Pancreas (tissue), 10 donors: Measurements from ENCODE around the gene AGBL1. TPM values are rescaled to one million over a fixed set of nuclear protein-coding genes. Genes with fewer than 3 reads are reported as not detected.

Source experiments
- ATAC-seq, 4 donors: fragments of 200-7000 bp; cut with Tn5 transposase; one replicate each; pipeline versions ENCODE4 v1.8.0 to v1.9.1; 2020; ENCODE audit warnings: mild to moderate bottlenecking in 4 of 4, moderate library complexity in 4 of 4
- DNase-seq, 6 donors: peaks; one replicate each; pipeline ENCODE4 v3.0.0-alpha.2; 2020
- FAIRE-seq: peaks from 2 replicates; lab custom pipeline; 2012; peaks lifted over from hg19 to GRCh38; lab: Jason Lieb, UNC
- H3K27ac ChIP-seq, 4 donors: fragments of 200-600 bp; sonication (generic); 1 replicate in 3 of 4; 2 replicates in 1 of 4; pipeline versions ENCODE4 v1.5.0 to v1.8.0; 2020
- H3K27me3 ChIP-seq, 4 donors: fragments of 200-600 bp; one replicate each; pipeline ENCODE4 v1.8.0; 2021
- H3K36me3 ChIP-seq, 3 donors: fragments of 200-600 bp; sonication (generic) in 1 of 3; one replicate each; pipeline versions ENCODE4 v1.5.0 to v1.8.0; 2020 to 2021
- H3K4me1 ChIP-seq, 3 donors: fragments of 200-600 bp; one replicate each; pipeline ENCODE4 v1.8.0; 2021
- H3K4me3 ChIP-seq, 4 donors: fragments of 200-600 bp; sonication (generic) in 2 of 4; one replicate each; pipeline versions ENCODE4 v1.5.0 to v1.8.0; 2020 to 2021
- H3K9me3 ChIP-seq, 4 donors: fragments of 200-600 bp; one replicate each; pipeline ENCODE4 v1.8.0; 2021
- WGBS, 2 donors: extraction: QIAGEN DNeasy Blood & Tissue Kit; methylation state at CpG; one replicate each; pipeline ENCODE4 v1.1.7; 2013; 5-methylcytosine and 5-hydroxymethylcytosine counted together
- intact Hi-C, 3 donors: fragments of 100-400 bp; cut with DNase I; formaldehyde crosslinking; loops; one replicate each; pipeline versions ENCODE4 v1.11.1 to v1.14.2; 2022
- polyA plus RNA-seq, 2 donors: library from polyadenylated mRNA; stranded (reverse); fragments of 200-250 nt; gene quantifications; one replicate each; pipeline ENCODE4 v1.2.3, GENCODE V29; 2013
- total RNA-seq, 6 donors: library from RNA; stranded (reverse); fragmentation: NEBNext Ultra II Directional in 4 of 6; extraction: Animal tissue kit (Norgen Biotek cat#: 25700) in 4 of 6; gene quantifications; one replicate each; pipeline versions ENCODE4 v1.2.1 to v1.2.4, GENCODE V29; 2021 to 2023
- TF ChIP-seq, protein P1 (sequence below), 4 donors: fragments of 200-600 bp; sonication (generic) in 3 of 4; IDR thresholded peaks; one replicate each; pipeline versions ENCODE4 v1.5.0 to v1.8.0; 2021; ENCODE audit warnings: antibody characterized with exemption in 4 of 4
- donor health status: healthy with polysubstance abuse.
- donor health status: DM: no; HTN: no; CAD: no; lungs with moderate emphysema.
- donor health status: DM: no; HTN: no; CAD: no.
- donor health status: control.
- donor health status: control.
- donor health status: Bipolar disorder and iron deficiency.
- donor health status: DM: yes; HTN: yes; CAD: no.
- donor health status: DM: no; HTN: no; CAD: no.
- donor health status: DM: no; HTN: no; CAD: no.
- donor health status: DM: yes; HTN: yes; CAD: no.

AGBL1 gene
- total and polyA plus RNA-seq, 8 donors = under 0.01 to 0.06 (median 0.05) TPM; not detected in 5

DNA sequence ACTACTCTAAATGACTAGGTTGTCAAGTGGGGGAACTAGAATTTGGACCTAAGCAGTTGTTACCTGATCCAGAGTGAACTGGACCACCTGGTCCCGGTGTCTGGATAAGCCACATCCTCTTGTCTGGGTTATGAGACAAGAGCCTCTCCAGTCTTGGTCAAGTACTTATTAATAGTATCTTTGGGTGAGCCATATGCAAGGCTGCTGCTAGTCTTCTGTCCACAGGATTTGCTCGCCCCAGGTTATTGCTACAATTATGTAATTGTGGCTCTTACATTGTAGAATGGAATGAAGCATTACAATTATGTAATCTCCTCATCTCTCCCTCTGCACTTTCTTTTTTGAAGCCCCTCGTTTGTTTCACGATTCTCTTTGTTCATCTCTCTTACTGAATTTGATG lies 24.0 kb upstream of the AGBL1 start:
- Histone ChIP-seq H3K27me3 (no peaks in the 10 kb centered on the region), H3K4me3 (no peak overlapping the region), H3K4me1 (no peaks in the 10 kb centered on the region), H3K27ac (no peak overlapping the region), H3K9me3 (no peaks in the 10 kb centered on the region), H3K36me3 (no peaks in the 10 kb centered on the region)
- intact Hi-C loops = loop anchor here in 1 of 3 donors (10.0 kb wide), 1 partner anchor 61 kb away; no protein-coding TSS in a partner anchor
- 61 to 66% methylated on average over 4 of the region's 4 CpGs for WGBS, 2 donors
- FAIRE-seq (no peak), DNase-seq (no peak), ATAC-seq (no peak)
- TF ChIP-seq, protein P1, sequence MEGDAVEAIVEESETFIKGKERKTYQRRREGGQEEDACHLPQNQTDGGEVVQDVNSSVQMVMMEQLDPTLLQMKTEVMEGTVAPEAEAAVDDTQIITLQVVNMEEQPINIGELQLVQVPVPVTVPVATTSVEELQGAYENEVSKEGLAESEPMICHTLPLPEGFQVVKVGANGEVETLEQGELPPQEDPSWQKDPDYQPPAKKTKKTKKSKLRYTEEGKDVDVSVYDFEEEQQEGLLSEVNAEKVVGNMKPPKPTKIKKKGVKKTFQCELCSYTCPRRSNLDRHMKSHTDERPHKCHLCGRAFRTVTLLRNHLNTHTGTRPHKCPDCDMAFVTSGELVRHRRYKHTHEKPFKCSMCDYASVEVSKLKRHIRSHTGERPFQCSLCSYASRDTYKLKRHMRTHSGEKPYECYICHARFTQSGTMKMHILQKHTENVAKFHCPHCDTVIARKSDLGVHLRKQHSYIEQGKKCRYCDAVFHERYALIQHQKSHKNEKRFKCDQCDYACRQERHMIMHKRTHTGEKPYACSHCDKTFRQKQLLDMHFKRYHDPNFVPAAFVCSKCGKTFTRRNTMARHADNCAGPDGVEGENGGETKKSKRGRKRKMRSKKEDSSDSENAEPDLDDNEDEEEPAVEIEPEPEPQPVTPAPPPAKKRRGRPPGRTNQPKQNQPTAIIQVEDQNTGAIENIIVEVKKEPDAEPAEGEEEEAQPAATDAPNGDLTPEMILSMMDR (IDR thresholded peaks at IDR 0.05) = no peak

DNA sequence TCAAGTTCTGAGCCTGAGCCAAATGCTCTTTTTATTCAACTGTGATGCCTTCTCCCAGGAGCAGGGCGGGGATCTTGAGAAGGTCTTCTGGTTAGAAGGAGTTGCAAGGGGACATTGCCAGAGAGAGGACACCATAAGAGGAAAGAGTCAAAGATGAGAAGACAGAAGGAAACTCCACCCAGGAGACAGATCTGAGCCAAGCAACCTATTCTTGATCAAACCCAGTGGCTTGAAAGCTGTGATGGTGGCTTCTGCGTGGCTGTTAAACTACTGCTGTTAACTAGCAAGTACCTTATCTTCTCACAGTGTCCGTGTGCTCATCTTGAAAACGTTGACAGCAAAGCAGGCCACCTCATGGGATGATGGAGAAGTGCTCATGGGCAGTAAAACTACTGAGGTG lies 19.8 kb upstream of the AGBL1 start:
- TF ChIP-seq, protein P1 (IDR thresholded peaks at IDR 0.05) = no peak
- intact Hi-C loops = loop anchor here in 1 of 3 donors (10.0 kb wide), 1 partner anchor 65 kb away; no protein-coding TSS in a partner anchor
- Histone ChIP-seq H3K9me3 (no peaks in the 10 kb centered on the region), H3K4me1 (no peaks in the 10 kb centered on the region), H3K27ac (no peak overlapping the region), H3K4me3 (no peak overlapping the region), H3K36me3 (no peaks in the 10 kb centered on the region), H3K27me3 (no peaks in the 10 kb centered on the region)
- FAIRE-seq = no peak
- no peak for ATAC-seq
- no peak for DNase-seq
- 47 to 63% methylated on average over 4 of the region's 4 CpGs for WGBS, 2 donors

DNA sequence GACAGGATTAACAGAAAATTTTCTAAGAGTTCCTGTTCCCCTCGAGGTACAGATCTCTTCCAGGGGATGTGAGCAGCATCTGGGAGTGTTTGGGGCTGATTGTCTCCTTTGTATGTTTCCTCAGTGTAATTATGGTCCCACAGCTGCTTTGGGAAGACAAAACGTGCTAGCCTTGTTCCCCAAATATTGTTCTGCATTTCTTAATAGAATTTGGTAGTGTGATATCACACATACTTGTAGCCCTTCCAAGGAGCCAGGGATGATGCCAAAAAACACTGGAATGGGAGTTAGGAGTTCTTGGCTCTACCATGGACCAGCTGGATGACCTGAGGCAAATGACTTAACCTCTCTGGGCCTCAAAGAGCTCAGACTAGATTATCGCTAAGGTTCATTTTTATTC lies 19.0 kb upstream of the AGBL1 start:
- FAIRE-seq (no peak), DNase-seq (no peak), ATAC-seq (no peak)
- no peak overlapping the region for H3K4me3 ChIP-seq
- no peaks in the 10 kb centered on the region for H3K27me3 ChIP-seq
- no peaks in the 10 kb centered on the region for H3K4me1 ChIP-seq
- intact Hi-C loops = no loop called here
- H3K36me3 ChIP-seq = no peaks in the 10 kb centered on the region
- H3K27ac ChIP-seq = no peak overlapping the region
- TF ChIP-seq, protein P1 (IDR thresholded peaks at IDR 0.05) = no peak
- WGBS, 2 donors = 50 to 52% methylated on average over 3 of the region's 3 CpGs
- H3K9me3 ChIP-seq = no peaks in the 10 kb centered on the region

DNA sequence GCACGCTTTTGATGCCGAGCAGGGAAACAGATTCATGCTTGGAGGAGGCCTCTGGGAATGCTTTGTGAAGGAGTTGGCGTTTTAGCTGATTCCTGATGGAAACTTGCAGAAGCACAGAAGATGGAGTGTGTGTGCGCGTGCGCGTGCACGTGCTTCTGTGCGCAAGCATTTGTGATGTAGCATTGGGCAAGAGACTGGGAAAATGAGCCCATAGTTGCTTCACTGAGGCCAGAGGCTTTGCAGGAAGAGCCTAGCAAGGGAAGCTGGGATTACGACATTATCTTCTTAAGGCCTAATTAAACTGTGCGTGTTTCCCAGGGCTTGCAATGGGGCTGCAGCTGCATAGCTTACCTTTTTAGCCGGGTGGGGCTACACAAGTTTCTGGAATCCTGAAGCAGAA lies 18.1 kb upstream of the AGBL1 start:
- 79 to 86% methylated on average over 12 of the region's 12 CpGs for WGBS, 2 donors
- no peak for FAIRE-seq
- H3K4me1 ChIP-seq = no peaks in the 10 kb centered on the region
- H3K9me3 ChIP-seq = no peaks in the 10 kb centered on the region
- DNase-seq = no peak
- intact Hi-C loops = no loop called here
- H3K36me3 ChIP-seq = no peaks in the 10 kb centered on the region
- TF ChIP-seq, protein P1 (IDR thresholded peaks at IDR 0.05) = no peak
- no peak for ATAC-seq
- H3K27ac ChIP-seq = no peak overlapping the region
- H3K4me3 ChIP-seq = no peak overlapping the region
- no peaks in the 10 kb centered on the region for H3K27me3 ChIP-seq

DNA sequence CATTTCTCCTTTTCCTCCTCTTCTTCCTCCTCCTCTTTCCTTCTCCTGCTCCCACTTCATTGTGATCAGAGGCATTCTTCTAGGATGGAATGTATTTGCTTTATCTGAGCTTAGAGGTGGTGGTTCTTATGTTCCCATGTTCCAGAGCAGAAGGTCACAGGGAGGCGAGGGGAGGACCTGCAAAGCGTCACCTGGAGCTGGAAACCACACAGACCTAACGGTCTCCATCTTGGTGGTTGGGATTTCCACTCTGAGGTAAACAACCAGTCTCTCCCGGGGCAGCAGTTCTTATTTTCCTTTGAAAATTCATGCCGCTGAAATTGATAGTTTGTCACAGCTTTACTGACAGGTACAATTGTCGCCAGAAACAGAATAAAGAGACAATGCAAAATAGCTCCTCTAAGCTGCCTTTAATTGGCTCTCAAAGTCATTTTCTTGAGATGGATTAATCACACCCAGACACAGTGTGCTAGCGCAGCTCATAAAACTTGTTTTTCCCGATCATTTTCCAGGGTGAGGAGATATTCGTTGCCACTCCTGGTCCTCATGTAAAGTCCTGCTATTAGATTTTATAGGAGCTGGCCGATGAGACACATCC lies 16.9 kb upstream of the AGBL1 start:
- 39 to 51% methylated on average over 10 of the region's 10 CpGs for WGBS, 2 donors
- intact Hi-C loops = no loop called here
- Histone ChIP-seq H3K27me3 (peaks cover 0 to 5% (median 0%) of the 10 kb centered on the region in 4 donors), H3K4me3 (no peak overlapping the region), H3K27ac (no peak overlapping the region), H3K36me3 (no peaks in the 10 kb centered on the region), H3K9me3 (no peaks in the 10 kb centered on the region), H3K4me1 (no peaks in the 10 kb centered on the region)
- ATAC-seq = no peak
- TF ChIP-seq, protein P1 (IDR thresholded peaks at IDR 0.05) = no peak
- DNase-seq = no peak
- FAIRE-seq = no peak
